ENCODE results near the gene AK5.

GRCh38 chr1:77271852-77272580 lies 9.8 kb upstream of the AK5 start:
- TF ChIP-seq, protein P1, sequence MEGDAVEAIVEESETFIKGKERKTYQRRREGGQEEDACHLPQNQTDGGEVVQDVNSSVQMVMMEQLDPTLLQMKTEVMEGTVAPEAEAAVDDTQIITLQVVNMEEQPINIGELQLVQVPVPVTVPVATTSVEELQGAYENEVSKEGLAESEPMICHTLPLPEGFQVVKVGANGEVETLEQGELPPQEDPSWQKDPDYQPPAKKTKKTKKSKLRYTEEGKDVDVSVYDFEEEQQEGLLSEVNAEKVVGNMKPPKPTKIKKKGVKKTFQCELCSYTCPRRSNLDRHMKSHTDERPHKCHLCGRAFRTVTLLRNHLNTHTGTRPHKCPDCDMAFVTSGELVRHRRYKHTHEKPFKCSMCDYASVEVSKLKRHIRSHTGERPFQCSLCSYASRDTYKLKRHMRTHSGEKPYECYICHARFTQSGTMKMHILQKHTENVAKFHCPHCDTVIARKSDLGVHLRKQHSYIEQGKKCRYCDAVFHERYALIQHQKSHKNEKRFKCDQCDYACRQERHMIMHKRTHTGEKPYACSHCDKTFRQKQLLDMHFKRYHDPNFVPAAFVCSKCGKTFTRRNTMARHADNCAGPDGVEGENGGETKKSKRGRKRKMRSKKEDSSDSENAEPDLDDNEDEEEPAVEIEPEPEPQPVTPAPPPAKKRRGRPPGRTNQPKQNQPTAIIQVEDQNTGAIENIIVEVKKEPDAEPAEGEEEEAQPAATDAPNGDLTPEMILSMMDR (IDR thresholded peaks at IDR 0.05): no peak
- no peak for TF ChIP-seq EZH2 (IDR thresholded peaks at IDR 0.05; ENCODE audit: borderline replicate concordance, insufficient read depth, low read depth, low read length, poor library complexity, severe bottlenecking)

Measured in B cell (primary cell).